Measurements from ENCODE around the gene EWSR1. TPM values are rescaled to one million over a fixed set of nuclear protein-coding genes. Genes with fewer than 3 reads are reported as not detected.

The EWSR1 gene
- total RNA-seq, 4 donors from 2014 or later = 183 to 203 (median 198) TPM

DNA sequence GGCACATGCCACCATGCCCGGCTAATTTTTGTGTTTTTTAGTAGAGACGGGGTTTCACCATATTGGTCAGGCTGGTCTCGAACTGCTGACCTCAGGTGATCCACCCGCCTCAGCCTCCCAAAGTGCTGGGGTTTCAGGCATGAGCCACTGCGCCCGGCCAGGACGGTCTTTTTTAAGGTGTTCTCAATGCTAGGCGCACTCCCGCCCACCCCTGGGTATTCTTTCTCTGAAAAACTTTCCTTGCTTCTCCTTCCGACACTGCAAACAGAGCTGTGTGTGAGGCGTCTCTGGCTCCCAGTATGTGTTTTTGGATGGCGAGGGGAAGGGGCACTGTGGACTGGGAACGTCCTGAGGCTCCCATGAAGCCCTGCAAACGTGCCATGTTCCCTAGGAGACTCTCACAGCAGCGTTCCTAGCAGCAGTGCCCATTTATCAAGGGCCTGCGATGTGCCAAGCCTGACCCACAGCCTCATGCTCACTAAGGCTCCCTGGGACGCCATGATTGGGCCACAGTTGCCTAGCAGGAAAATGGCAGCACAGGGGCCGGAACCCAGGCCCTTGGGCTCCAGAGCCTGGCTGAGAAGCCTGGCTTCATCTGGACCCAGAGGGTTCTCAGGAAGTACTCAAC, 49.9 kb downstream of the EWSR1 start:
- Histone ChIP-seq H3K27me3 (peaks cover 0 to 38% (median 10%) of the 10 kb centered on the region in 4 donors), H3K4me3 (no peak overlapping the region), H3K27ac (replicated peaks in 1 of 4) (no peak overlapping the region), H3K4me1 (peaks cover 24 to 31% (median 30%) of the 10 kb centered on the region in 4 donors), H3K36me3 (peaks cover 0 to under 1% (median 0%) of the 10 kb centered on the region in 4 donors), H3K9me3 (no peaks in the 10 kb centered on the region)
- intact Hi-C loops (cut with DNase I) = no loop called here
- TF ChIP-seq EP300 (IDR thresholded peaks at IDR 0.05) = no peak
- no peak for TF ChIP-seq POLR2A (IDR thresholded peaks at IDR 0.05; ENCODE audit: low read depth)
- TF ChIP-seq CTCF (IDR thresholded peaks at IDR 0.05) = no peak
- TF ChIP-seq POLR2AphosphoS5 (IDR thresholded peaks at IDR 0.05) = no peak
- 95% methylated on average over 15 of the region's 18 CpGs for WGBS
- no peak for DNase-seq (ENCODE audit: extremely low spot score)

GRCh38 chr22:29319072-29319471, 51.0 kb downstream of the EWSR1 start:
- TF ChIP-seq POLR2AphosphoS5 (IDR thresholded peaks at IDR 0.05) (no peak), EP300 (IDR thresholded peaks at IDR 0.05) (no peak)
- DNase-seq (ENCODE audit: extremely low spot score) = no peak
- H3K27ac ChIP-seq (replicated peaks in 1 of 4) = no peak overlapping the region
- intact Hi-C loops (cut with DNase I) = no loop called here
- peaks cover 0 to 29% (median 8%) of the 10 kb centered on the region in 4 donors for H3K27me3 ChIP-seq
- WGBS = 89% methylated on average over 2 of the region's 2 CpGs
- no peaks in the 10 kb centered on the region for H3K9me3 ChIP-seq
- H3K4me1 ChIP-seq = peaks cover 13 to 20% (median 19%) of the 10 kb centered on the region in 4 donors
- no peaks in the 10 kb centered on the region for H3K36me3 ChIP-seq
- H3K4me3 ChIP-seq = no peak overlapping the region

GRCh38 chr22:29320546-29320945, 52.5 kb downstream of the EWSR1 start:
- Histone ChIP-seq H3K4me1 (peaks cover 4 to 5% (median 4%) of the 10 kb centered on the region in 4 donors), H3K27me3 (peaks cover 0 to 14% (median 2%) of the 10 kb centered on the region in 4 donors), H3K27ac (replicated peaks in 1 of 4) (no peak overlapping the region), H3K9me3 (no peaks in the 10 kb centered on the region), H3K4me3 (no peak overlapping the region), H3K36me3 (no peaks in the 10 kb centered on the region)
- DNase-seq (ENCODE audit: extremely low spot score) = no peak
- TF ChIP-seq CTCF (IDR thresholded peaks at IDR 0.05) = no peak
- no peak for TF ChIP-seq POLR2A (IDR thresholded peaks at IDR 0.05; ENCODE audit: low read depth)
- intact Hi-C loops (cut with DNase I) = no loop called here
- WGBS = 58% methylated on average over 1 of the region's 1 CpG

DNA sequence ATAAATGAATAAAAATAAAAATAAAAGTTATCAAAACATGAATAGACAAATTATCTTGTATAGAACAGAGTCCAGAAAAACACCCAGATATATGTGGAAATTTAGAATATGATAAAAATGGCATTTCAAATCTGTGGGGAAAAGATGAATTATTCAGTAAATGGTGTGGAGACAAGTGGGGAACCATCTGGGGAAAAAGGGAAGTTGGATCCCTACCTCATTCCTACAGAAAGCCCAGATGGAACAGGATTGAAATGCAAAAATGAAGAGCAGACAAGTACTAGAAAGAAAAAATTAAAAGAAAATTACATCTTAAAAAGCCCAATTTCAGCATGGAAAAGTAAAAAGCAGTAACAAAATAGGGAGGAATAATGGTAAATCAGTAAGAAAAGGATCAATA, 55.6 kb downstream of the EWSR1 start:
- Histone ChIP-seq H3K27me3 (no peaks in the 10 kb centered on the region), H3K4me1 (peaks cover 0 to 10% (median 0%) of the 10 kb centered on the region in 4 donors), H3K9me3 (no peaks in the 10 kb centered on the region), H3K36me3 (peaks cover 4 to 27% (median 24%) of the 10 kb centered on the region in 4 donors), H3K4me3 (no peak overlapping the region), H3K27ac (replicated peaks in 1 of 4) (no peak overlapping the region)
- no peak for TF ChIP-seq CTCF (IDR thresholded peaks at IDR 0.05)
- TF ChIP-seq POLR2A (IDR thresholded peaks at IDR 0.05; ENCODE audit: low read depth) = no peak
- no peak for TF ChIP-seq POLR2AphosphoS5 (IDR thresholded peaks at IDR 0.05)
- TF ChIP-seq EP300 (IDR thresholded peaks at IDR 0.05) = no peak
- intact Hi-C loops (cut with DNase I) = no loop called here
- DNase-seq (ENCODE audit: extremely low spot score) = no peak

- Histone ChIP-seq H3K9me3 (no peaks in the 10 kb centered on the region), H3K4me3 (no peak overlapping the region), H3K4me1 (peaks cover 0 to 11% (median 2%) of the 10 kb centered on the region in 4 donors), H3K27me3 (no peaks in the 10 kb centered on the region), H3K27ac (replicated peaks in 1 of 4) (no peak overlapping the region), H3K36me3 (peaks cover 15 to 44% (median 41%) of the 10 kb centered on the region in 4 donors)
- no peak for TF ChIP-seq POLR2A (IDR thresholded peaks at IDR 0.05; ENCODE audit: low read depth)
- no peak for TF ChIP-seq EP300 (IDR thresholded peaks at IDR 0.05)
- 78% methylated on average over 8 of the region's 8 CpGs for WGBS
- intact Hi-C loops (cut with DNase I) = no loop called here
- DNase-seq (ENCODE audit: extremely low spot score) = no peak
Observed at GRCh38 chr22:29325356-29325755, 57.3 kb downstream of the EWSR1 start.
